PFSK-1 (cell line): Measurements from ENCODE around the gene POLE.

Experiments
- POLR2AphosphoS5 ChIP-seq: IDR thresholded peaks from 2 replicates; pipeline ENCODE4 v1.6.1; 2012; ENCODE audit warnings: low read depth, mild to moderate bottlenecking, control low read depth, low read length, moderate library complexity
- SIN3A ChIP-seq: IDR thresholded peaks from 2 replicates; pipeline ENCODE4 v1.6.1; 2012; ENCODE audit warnings: mild to moderate bottlenecking, low read length, moderate library complexity, borderline replicate concordance; ENCODE audit not compliant: insufficient read depth
- TF ChIP-seq, protein P1 (sequence below), 2 experiments: IDR thresholded peaks; 2 replicates each; pipeline versions ENCODE4 v1.6.1 to v1.8.0; 2011 to 2012; ENCODE audit warnings: low read depth in 2 of 2, low read length in 2 of 2, control low read depth in 1 of 2, inconsistent platforms in 1 of 2, mild to moderate bottlenecking in 1 of 2, moderate library complexity in 1 of 2; ENCODE audit not compliant: insufficient read depth in 1 of 2

- TF ChIP-seq, protein P1, sequence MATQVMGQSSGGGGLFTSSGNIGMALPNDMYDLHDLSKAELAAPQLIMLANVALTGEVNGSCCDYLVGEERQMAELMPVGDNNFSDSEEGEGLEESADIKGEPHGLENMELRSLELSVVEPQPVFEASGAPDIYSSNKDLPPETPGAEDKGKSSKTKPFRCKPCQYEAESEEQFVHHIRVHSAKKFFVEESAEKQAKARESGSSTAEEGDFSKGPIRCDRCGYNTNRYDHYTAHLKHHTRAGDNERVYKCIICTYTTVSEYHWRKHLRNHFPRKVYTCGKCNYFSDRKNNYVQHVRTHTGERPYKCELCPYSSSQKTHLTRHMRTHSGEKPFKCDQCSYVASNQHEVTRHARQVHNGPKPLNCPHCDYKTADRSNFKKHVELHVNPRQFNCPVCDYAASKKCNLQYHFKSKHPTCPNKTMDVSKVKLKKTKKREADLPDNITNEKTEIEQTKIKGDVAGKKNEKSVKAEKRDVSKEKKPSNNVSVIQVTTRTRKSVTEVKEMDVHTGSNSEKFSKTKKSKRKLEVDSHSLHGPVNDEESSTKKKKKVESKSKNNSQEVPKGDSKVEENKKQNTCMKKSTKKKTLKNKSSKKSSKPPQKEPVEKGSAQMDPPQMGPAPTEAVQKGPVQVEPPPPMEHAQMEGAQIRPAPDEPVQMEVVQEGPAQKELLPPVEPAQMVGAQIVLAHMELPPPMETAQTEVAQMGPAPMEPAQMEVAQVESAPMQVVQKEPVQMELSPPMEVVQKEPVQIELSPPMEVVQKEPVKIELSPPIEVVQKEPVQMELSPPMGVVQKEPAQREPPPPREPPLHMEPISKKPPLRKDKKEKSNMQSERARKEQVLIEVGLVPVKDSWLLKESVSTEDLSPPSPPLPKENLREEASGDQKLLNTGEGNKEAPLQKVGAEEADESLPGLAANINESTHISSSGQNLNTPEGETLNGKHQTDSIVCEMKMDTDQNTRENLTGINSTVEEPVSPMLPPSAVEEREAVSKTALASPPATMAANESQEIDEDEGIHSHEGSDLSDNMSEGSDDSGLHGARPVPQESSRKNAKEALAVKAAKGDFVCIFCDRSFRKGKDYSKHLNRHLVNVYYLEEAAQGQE (IDR thresholded peaks at IDR 0.05; ENCODE audit: insufficient read depth in 1 of 2, low read depth in 2 of 2, low read length in 2 of 2), result no peak
- TF ChIP-seq POLR2AphosphoS5, result no peak
- TF ChIP-seq SIN3A, result no peak
Measured at GRCh38 chr12:132583411-132583710, 103.8 kb downstream of the POLE start.
